Measurements from ENCODE around the gene COQ9.
"Not testable (repeated sequence)": the region's sequence is repeated elsewhere in the genome, so short reads cannot be mapped to it uniquely, and the experiment has no call there.

Gene COQ9

DNA sequence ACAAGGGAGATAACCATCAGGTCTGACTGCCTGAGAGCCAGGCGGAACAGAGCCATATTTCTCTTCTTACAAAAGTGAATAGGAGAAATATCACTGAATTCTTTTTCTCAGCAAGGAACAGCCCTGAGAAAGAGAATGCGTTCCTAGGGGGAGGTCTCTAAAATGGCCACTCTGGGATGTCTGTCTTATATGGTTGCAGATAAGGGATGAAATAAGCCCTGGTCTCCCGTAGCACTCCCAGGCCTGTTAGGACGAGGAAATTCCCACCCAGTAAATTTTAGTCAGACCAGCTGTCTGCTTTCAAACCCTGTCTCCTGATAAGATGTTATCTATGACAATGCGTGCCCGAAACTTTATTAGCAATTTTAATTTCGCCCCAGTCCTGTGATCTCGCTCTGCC is 7.3 kb upstream of the COQ9 start:
- Mint-ChIP-seq H3K36me3 (ENCODE audit: low read depth) (peaks cover 70% of the 10 kb centered on the region), H3K9me3 (peaks cover 20% of the 10 kb centered on the region)
- intact Hi-C loops (cut with micrococcal nuclease); H3K4me1 Mint-ChIP-seq (ENCODE audit: low read depth); H3K27me3 Mint-ChIP-seq; H3K27ac Mint-ChIP-seq; H3K4me3 Mint-ChIP-seq: not testable (repeated sequence)

DNA sequence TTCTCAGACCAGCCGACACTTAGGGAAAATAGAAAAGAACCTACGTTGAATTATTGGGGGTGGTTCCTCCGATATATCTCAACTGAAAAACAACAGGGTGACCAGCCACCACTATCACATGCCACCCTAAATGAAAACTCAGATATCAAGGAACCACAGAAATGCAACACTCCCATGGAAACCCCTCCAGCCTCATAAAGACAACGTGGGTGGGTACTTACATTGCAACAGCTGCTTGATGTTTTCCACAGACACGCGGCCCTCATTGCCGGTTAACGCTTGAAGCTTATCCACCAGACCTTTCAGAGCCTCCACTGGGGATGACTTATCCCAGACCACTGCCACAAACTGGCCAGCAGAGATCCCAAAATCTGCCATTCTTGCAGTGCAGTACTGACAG is 6.7 kb upstream of the COQ9 start:
- H3K4me3 Mint-ChIP-seq; intact Hi-C loops (cut with micrococcal nuclease); H3K4me1 Mint-ChIP-seq (ENCODE audit: low read depth); H3K27me3 Mint-ChIP-seq; H3K27ac Mint-ChIP-seq: not testable (repeated sequence)
- Mint-ChIP-seq H3K9me3 (peaks cover 20% of the 10 kb centered on the region), H3K36me3 (ENCODE audit: low read depth) (peaks cover 64% of the 10 kb centered on the region)

DNA sequence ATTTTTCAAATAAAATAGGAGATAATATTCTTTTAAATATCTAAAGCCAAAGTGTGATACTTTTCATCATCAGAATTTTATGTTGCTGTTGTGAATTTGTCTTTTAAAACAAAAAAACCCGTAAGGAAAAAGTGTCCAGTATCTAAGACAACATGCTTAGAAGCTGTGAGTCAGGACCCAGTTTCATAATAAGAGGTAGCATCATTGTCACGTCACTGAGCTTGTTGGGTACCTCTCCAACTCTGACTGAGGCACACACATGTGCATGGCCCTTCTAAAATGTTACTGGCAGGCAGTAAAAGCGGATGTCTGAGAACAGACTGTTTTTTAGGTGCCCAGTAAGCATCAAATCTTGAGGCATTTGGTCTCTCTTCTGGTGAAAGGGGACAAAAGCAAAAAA is 2.6 kb upstream of the COQ9 start:
- Mint-ChIP-seq H3K27ac (no peak overlapping the region), H3K27me3 (no peaks in the 10 kb centered on the region), H3K36me3 (ENCODE audit: low read depth) (peaks cover 46% of the 10 kb centered on the region), H3K4me1 (ENCODE audit: low read depth) (peaks cover 24% of the 10 kb centered on the region), H3K4me3 (no peak overlapping the region), H3K9me3 (peaks cover 18% of the 10 kb centered on the region)
- intact Hi-C loops (cut with micrococcal nuclease) = no loop called here

GRCh38 chr16:57445510-57445909 is 1.8 kb upstream of the COQ9 start:
- H3K27ac Mint-ChIP-seq = no peak overlapping the region
- no peaks in the 10 kb centered on the region for H3K27me3 Mint-ChIP-seq

DNA sequence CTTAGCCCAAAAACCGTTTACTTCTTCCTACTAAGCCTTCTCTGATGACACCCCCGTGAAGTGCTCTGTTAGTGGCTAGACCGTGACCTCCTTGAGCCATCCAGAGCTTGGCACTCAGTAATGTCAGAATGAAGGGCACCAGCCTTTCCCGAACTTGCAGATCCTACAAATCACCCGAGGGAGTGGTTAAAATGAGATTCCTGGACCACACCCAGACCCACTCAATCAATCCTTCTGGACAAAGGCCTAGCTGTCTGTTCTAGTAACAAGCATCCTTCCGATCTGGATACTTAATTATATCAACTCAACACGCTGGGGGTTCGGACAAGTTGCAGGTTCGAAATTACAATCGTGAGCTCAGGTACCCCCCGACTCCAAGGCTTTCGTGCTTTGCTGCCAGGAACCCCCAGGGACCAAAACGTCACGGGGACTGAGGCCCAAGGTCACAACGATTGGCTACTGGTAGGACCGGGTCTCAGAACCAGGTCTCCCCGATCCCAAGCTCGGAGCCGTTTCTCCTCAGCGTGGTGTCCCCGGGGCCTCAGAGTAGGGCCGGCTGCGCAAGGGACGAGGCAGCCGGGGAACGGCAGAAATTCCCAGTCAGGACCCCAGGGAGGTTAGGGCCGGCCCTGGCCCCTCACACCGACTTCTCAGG is 621 bp upstream of the COQ9 start:
- H3K4me1 Mint-ChIP-seq (ENCODE audit: low read depth) = peaks cover 25% of the 10 kb centered on the region
- H3K27me3 Mint-ChIP-seq = no peaks in the 10 kb centered on the region
- peak overlapping the region; percentile 93 for H3K4me3 Mint-ChIP-seq
- H3K27ac Mint-ChIP-seq = peak overlapping the region; percentile 96
- intact Hi-C loops (cut with micrococcal nuclease) = loop anchor here (1.0 kb wide), 1 partner anchor 16 kb away; the partner anchor contains the start of gene POLR2C
- no peaks in the 10 kb centered on the region for H3K9me3 Mint-ChIP-seq
- peaks cover 37% of the 10 kb centered on the region for H3K36me3 Mint-ChIP-seq (ENCODE audit: low read depth)

More at GRCh38 chr16:57445510-57445909, 1.8 kb upstream of the COQ9 start:
- intact Hi-C loops (cut with micrococcal nuclease) = no loop called here
- peaks cover 38% of the 10 kb centered on the region for H3K36me3 Mint-ChIP-seq (ENCODE audit: low read depth)
- peaks cover 10% of the 10 kb centered on the region for H3K9me3 Mint-ChIP-seq
- no peak overlapping the region for H3K4me3 Mint-ChIP-seq
- H3K4me1 Mint-ChIP-seq (ENCODE audit: low read depth) = peaks cover 25% of the 10 kb centered on the region

DNA sequence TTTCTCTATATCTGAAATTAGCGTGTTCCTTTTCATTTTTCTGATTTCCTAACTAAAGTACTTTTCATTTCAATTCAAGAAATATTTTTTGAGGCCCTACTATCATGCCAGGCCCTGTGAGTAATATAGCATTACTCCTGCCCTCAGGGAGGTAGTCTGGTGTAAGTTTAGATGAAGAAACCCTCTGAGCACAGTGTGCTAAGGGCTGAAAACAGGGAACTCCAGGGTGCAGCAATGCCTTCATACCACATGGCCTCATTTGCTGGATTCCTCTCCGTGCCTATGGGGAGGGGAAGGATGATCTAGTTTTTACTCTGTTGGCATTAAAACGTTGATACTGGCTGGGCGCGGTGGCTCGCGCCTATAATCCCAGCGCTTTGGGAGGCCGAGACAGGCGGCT is 4.7 kb downstream of the COQ9 start:
- intact Hi-C loops (cut with micrococcal nuclease) = no loop called here
- Mint-ChIP-seq H3K27ac (no peak overlapping the region), H3K9me3 (no peaks in the 10 kb centered on the region), H3K4me3 (no peak overlapping the region), H3K4me1 (ENCODE audit: low read depth) (peaks cover 15% of the 10 kb centered on the region), H3K36me3 (ENCODE audit: low read depth) (peaks cover 72% of the 10 kb centered on the region), H3K27me3 (no peaks in the 10 kb centered on the region)

DNA sequence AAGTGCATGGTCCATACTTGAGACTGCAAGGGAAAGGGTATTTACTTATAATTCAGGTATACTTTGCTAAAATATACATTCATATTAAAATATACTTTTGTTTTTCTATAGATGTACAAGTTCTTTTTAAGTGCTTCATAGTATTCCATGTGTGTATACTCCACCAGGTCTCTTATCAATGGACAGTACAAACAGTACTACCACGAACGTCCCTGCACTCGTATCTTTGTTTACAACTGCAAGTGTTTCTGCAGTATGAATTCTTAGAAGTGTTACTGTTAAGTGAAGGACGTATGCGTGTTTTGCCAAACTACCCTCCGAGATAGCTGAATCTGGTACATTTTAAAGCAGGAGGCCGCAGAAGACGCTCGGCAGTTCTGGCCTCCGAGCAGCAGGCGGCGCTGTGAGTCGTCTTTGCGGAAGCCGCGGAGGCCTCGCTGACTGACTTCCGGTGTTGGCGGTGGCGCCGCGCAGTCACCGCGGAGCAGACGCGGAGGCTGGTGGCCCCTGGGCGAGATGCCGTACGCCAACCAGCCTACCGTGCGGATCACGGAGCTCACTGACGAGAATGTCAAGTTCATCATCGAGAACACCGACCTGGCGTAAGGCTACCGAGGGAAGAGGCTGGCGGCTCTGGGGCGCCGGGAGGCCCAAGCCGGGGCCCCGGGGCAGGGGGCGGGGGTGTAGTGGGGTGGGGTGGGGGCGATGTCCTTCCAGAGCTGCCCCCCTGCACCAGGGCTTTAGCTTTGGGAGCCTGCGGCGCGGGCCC is 15.1 kb downstream of the COQ9 start, which contains the start of gene POLR2C:
TSS of gene POLR2C (plus strand) at position 471 of the 769 bp plus-strand sequence. CDS start at position 517, 46 bp downstream.
- Mint-ChIP-seq H3K36me3 (ENCODE audit: low read depth) (peaks cover 92% of the 10 kb centered on the region), H3K9me3 (no peaks in the 10 kb centered on the region), H3K4me1 (ENCODE audit: low read depth) (peaks cover 25% of the 10 kb centered on the region), H3K27me3 (no peaks in the 10 kb centered on the region), H3K4me3 (peak within 1 kb of the TSS; percentile 100), H3K27ac (peak within 1 kb of the TSS; percentile 97)
- intact Hi-C loops (cut with micrococcal nuclease) = loop anchor here (1.0 kb wide), 1 partner anchor 15 kb away; the partner anchor contains the start of genes CIAPIN1 and COQ9

GRCh38 chr16:57462978-57463362 is 15.7 kb downstream of the COQ9 start:
- H3K27me3 Mint-ChIP-seq = no peaks in the 10 kb centered on the region
- peak overlapping the region; percentile 100 for H3K4me3 Mint-ChIP-seq
- H3K27ac Mint-ChIP-seq = peak overlapping the region; percentile 97
- H3K4me1 Mint-ChIP-seq (ENCODE audit: low read depth) = peaks cover 25% of the 10 kb centered on the region
- intact Hi-C loops (cut with micrococcal nuclease) = loop anchor here (1.0 kb wide), 1 partner anchor 16 kb away; the partner anchor contains the start of genes CIAPIN1 and COQ9
- H3K9me3 Mint-ChIP-seq = no peaks in the 10 kb centered on the region
- H3K36me3 Mint-ChIP-seq (ENCODE audit: low read depth) = peaks cover 92% of the 10 kb centered on the region

- intact Hi-C loops (cut with micrococcal nuclease) = no loop called here
Measured at GRCh38 chr16:57464523-57464922, 17.2 kb downstream of the COQ9 start.

DNA sequence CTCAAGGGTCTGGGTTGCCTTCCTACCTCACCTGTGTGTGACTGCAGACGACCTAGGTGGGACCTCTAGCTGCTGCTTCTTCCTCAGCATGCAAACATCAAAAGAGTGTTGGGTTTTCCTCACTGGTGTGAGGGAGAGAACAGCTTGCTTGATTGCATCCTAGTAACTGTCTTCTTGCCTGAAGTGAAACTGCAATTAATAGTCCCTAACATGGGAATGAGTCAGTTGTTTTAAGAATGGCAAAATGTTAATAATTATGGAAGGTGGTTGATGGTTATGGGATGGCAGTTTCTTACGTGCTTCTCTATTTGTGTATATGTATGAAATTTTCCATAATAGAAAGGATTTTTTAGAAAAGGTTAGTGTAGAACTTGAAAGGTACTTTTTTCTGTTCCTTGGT is 21.1 kb downstream of the COQ9 start:
- Mint-ChIP-seq H3K27me3 (no peaks in the 10 kb centered on the region), H3K4me1 (ENCODE audit: low read depth) (peaks cover 54% of the 10 kb centered on the region), H3K4me3 (no peak overlapping the region), H3K9me3 (no peaks in the 10 kb centered on the region), H3K36me3 (ENCODE audit: low read depth) (peaks cover 90% of the 10 kb centered on the region), H3K27ac (no peak overlapping the region)
- intact Hi-C loops (cut with micrococcal nuclease) = no loop called here

More at GRCh38 chr16:57464523-57464922, 17.2 kb downstream of the COQ9 start:
- Mint-ChIP-seq H3K27me3 (no peaks in the 10 kb centered on the region), H3K4me1 (ENCODE audit: low read depth) (peaks cover 29% of the 10 kb centered on the region), H3K36me3 (ENCODE audit: low read depth) (peaks cover 92% of the 10 kb centered on the region), H3K4me3 (no peak overlapping the region), H3K27ac (no peak overlapping the region), H3K9me3 (no peaks in the 10 kb centered on the region)

DNA sequence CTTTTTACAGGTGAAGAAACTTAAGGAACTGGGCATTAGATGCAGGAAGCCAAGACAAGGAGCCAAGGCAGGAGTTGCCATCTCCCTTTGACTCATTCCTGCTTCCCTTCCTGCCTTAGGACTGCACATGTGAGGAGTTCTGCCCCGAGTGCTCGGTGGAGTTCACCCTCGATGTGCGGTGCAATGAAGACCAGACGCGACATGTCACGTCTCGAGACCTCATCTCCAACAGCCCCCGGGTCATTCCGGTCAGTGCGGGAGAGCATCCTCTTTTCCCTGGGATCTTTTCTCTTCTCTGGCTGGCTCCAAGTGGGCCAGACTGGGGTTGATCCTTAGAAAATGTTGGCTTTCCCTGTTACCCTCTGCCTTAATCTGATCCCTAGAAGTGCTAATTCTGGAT is 21.8 kb downstream of the COQ9 start:
- Mint-ChIP-seq H3K27me3 (no peaks in the 10 kb centered on the region), H3K4me1 (ENCODE audit: low read depth) (peaks cover 47% of the 10 kb centered on the region), H3K4me3 (no peak overlapping the region), H3K36me3 (ENCODE audit: low read depth) (peaks cover 85% of the 10 kb centered on the region), H3K27ac (no peak overlapping the region), H3K9me3 (no peaks in the 10 kb centered on the region)
- intact Hi-C loops (cut with micrococcal nuclease) = no loop called here

- peaks cover 75% of the 10 kb centered on the region for H3K36me3 Mint-ChIP-seq (ENCODE audit: low read depth)
- H3K27ac Mint-ChIP-seq = no peak overlapping the region
- no peaks in the 10 kb centered on the region for H3K9me3 Mint-ChIP-seq
- no peak overlapping the region for H3K4me3 Mint-ChIP-seq
- H3K27me3 Mint-ChIP-seq = peaks cover 4% of the 10 kb centered on the region
- intact Hi-C loops (cut with micrococcal nuclease) = no loop called here
- H3K4me1 Mint-ChIP-seq (ENCODE audit: low read depth) = peaks cover 40% of the 10 kb centered on the region
Measured at GRCh38 chr16:57469917-57470470, 22.7 kb downstream of the COQ9 start.

- Mint-ChIP-seq H3K36me3 (ENCODE audit: low read depth) (peaks cover 68% of the 10 kb centered on the region), H3K27ac (no peak overlapping the region), H3K27me3 (peaks cover 10% of the 10 kb centered on the region), H3K9me3 (no peaks in the 10 kb centered on the region), H3K4me1 (ENCODE audit: low read depth) (peaks cover 40% of the 10 kb centered on the region), H3K4me3 (no peak overlapping the region)
- intact Hi-C loops (cut with micrococcal nuclease) = no loop called here
Measured at GRCh38 chr16:57470711-57471110, 23.4 kb downstream of the COQ9 start.

DNA sequence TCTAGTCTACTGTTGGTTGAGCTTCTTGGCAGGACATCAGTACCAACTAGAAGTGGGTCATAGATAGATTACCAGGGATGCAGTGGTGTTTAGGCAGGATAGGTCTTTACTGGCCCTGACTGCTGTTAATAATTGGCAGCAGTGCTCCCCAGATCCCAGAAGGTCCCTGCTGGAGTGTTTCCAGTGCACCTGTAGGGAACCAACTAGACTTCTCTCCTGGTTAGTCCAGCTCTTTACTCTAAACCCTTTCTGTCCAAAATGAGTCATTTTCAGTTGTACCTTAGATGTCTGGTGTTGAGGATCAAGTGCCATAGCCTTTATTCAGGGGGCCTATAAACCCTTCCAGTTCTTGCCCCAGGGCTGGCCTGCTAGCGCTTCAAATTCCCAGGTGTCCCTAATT is 23.9 kb downstream of the COQ9 start:
- Mint-ChIP-seq H3K4me3 (no peak overlapping the region), H3K36me3 (ENCODE audit: low read depth) (peaks cover 63% of the 10 kb centered on the region), H3K9me3 (no peaks in the 10 kb centered on the region), H3K27me3 (peaks cover 15% of the 10 kb centered on the region), H3K27ac (no peak overlapping the region), H3K4me1 (ENCODE audit: low read depth) (peaks cover 45% of the 10 kb centered on the region)
- intact Hi-C loops (cut with micrococcal nuclease) = no loop called here

Measured in dendritic cell treated with granulocyte-macrophage colony-stimulating factor and Interleukin-4, amounts not matched to agents 40 ng/mL and 50 ng/mL, for 4 days (primary cell).